OCI-LY3 (cell line): Measurements from ENCODE around the gene MGA.

Experiments used
- H2AFZ ChIP-seq: fragments of 200-600, 300-600 bp; shearing (Covaris generic); 2 replicates; pipeline ENCODE4 v1.6.0; 2014; ENCODE audit warnings: antibody characterized with exemption, low read depth, low read length
- H3K27ac ChIP-seq: fragments of 200-600, 300-600 bp; sonication (generic); 2 replicates; pipeline ENCODE4 v1.5.1; 2014; ENCODE audit warnings: mild to moderate bottlenecking, low read length, moderate library complexity, mixed read lengths
- H3K27me3 ChIP-seq: fragments of 200-600, 300-600 bp; sonication (generic); 2 replicates; pipeline ENCODE4 v1.6.1; 2014; ENCODE audit warnings: low read depth, low read length, mixed read lengths
- H3K36me3 ChIP-seq: fragments of 200-600, 300-600 bp; sonication (generic); replicated peaks from 2 replicates; pipeline ENCODE3; 2014; ENCODE audit warnings: low read depth, low read length, mixed read lengths
- H3K4me1 ChIP-seq: fragments of 300-600, 200-600 bp; sonication (generic); 2 replicates; pipeline ENCODE4 v1.6.1; 2014; ENCODE audit warnings: low read length, mixed read lengths
- H3K4me2 ChIP-seq: fragments of 200-600, 300-600 bp; sonication (generic); 2 replicates; pipeline ENCODE4 v1.6.1; 2014; ENCODE audit warnings: low read length, mixed read lengths
- H3K4me3 ChIP-seq: fragments of 300-600, 200-600 bp; sonication (generic); 2 replicates; pipeline ENCODE4 v1.5.1; 2014; ENCODE audit warnings: antibody characterized with exemption, mild to moderate bottlenecking, low read length, moderate library complexity
- H3K79me2 ChIP-seq: fragments of 300-600, 200-600 bp; shearing (Covaris generic); 2 replicates; pipeline ENCODE4 v1.6.1; 2014; ENCODE audit warnings: mild to moderate bottlenecking, low read length, mixed read lengths
- H3K9ac ChIP-seq: fragments of 300-600, 200-600 bp; shearing (Covaris generic); 2 replicates; pipeline ENCODE4 v1.6.0; 2014; ENCODE audit warnings: mild to moderate bottlenecking, low read length, moderate library complexity
- H3K9me3 ChIP-seq: fragments of 200-600, 300-600 bp; shearing (Covaris generic); 2 replicates; pipeline ENCODE4 v1.6.1; 2014; ENCODE audit warnings: low read length, mixed read lengths; ENCODE audit not compliant: insufficient read depth
- H4K20me1 ChIP-seq: fragments of 200-600, 300-600 bp; sonication (generic); 2 replicates; pipeline ENCODE4 v1.6.1; 2016; ENCODE audit warnings: low read length, mixed read lengths; ENCODE audit not compliant: insufficient read depth
- EZH2phosphoT487 ChIP-seq: fragments of 200-600 bp; shearing (Covaris generic); IDR thresholded peaks from 2 replicates; pipeline ENCODE4 v1.6.1; 2018; ENCODE audit warnings: antibody characterized with exemption, mixed run types, low read depth
- TF ChIP-seq, protein P1 (sequence below): fragments of 200-600, 300-600 bp; sonication (generic); IDR thresholded peaks from 2 replicates; pipeline ENCODE4 v1.5.1; 2014; ENCODE audit warnings: antibody characterized with exemption, low read length, low read depth

MGA gene

DNA sequence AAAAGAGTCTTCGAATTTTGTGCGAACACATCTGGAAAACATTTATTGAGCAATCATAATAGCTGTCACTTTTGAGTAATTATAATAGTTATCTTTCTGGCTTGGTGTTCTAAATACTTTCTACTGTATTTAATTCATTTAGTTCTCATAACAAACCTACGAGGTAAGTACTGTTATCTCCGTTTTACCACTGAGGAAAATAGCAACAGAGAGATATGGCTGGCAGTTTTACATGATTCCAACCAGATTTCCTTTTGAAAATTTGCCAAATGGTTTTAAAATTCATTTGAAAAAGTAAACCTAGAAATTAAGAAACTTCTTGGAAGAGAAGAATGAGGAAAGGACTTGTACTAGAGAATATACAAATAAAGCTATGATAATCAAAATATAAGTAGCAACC lies 37.3 kb upstream of the MGA start:
- no peaks in the 10 kb centered on the region for H3K4me1 ChIP-seq
- no peaks in the 10 kb centered on the region for H3K9me3 ChIP-seq
- H3K9ac ChIP-seq, result no peak overlapping the region
- H3K4me3 ChIP-seq, result no peak overlapping the region
- no peak overlapping the region for H3K4me2 ChIP-seq
- H3K27me3 ChIP-seq, result no peaks in the 10 kb centered on the region
- no peak overlapping the region for H3K27ac ChIP-seq
- H2AFZ ChIP-seq, result no peak overlapping the region
- no peaks in the 10 kb centered on the region for H3K79me2 ChIP-seq
- no peaks in the 10 kb centered on the region for H4K20me1 ChIP-seq
- no peaks in the 10 kb centered on the region for H3K36me3 ChIP-seq
- TF ChIP-seq EZH2phosphoT487, result no peak
- TF ChIP-seq, protein P1, sequence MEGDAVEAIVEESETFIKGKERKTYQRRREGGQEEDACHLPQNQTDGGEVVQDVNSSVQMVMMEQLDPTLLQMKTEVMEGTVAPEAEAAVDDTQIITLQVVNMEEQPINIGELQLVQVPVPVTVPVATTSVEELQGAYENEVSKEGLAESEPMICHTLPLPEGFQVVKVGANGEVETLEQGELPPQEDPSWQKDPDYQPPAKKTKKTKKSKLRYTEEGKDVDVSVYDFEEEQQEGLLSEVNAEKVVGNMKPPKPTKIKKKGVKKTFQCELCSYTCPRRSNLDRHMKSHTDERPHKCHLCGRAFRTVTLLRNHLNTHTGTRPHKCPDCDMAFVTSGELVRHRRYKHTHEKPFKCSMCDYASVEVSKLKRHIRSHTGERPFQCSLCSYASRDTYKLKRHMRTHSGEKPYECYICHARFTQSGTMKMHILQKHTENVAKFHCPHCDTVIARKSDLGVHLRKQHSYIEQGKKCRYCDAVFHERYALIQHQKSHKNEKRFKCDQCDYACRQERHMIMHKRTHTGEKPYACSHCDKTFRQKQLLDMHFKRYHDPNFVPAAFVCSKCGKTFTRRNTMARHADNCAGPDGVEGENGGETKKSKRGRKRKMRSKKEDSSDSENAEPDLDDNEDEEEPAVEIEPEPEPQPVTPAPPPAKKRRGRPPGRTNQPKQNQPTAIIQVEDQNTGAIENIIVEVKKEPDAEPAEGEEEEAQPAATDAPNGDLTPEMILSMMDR, result no peak

DNA sequence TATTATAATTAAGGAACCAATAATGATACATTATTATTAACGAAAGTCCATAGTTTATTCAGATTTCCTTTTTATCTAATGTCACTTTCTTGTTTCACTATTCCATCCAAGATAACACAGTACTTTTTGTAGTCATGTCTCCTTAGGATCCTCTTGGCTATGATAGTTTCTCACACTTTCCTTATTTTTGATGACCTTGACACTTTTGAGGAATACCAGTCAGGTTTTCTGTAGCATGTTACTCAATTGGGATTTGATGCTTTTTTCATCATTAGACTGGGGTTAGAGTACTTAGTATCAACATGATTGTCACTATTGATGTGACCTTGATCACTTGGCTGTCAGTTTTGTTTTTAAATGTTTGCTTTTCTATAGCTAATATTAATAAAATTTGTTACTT lies 33.0 kb upstream of the MGA start:
- Histone ChIP-seq H3K27ac (no peak overlapping the region), H4K20me1 (no peaks in the 10 kb centered on the region), H3K9me3 (no peaks in the 10 kb centered on the region), H3K4me1 (no peaks in the 10 kb centered on the region), H3K79me2 (no peaks in the 10 kb centered on the region), H3K4me2 (no peak overlapping the region), H3K4me3 (no peak overlapping the region), H3K27me3 (no peaks in the 10 kb centered on the region), H3K36me3 (no peaks in the 10 kb centered on the region), H2AFZ (no peak overlapping the region), H3K9ac (no peak overlapping the region)
- TF ChIP-seq EZH2phosphoT487, result no peak
- TF ChIP-seq, protein P1, result no peak

DNA sequence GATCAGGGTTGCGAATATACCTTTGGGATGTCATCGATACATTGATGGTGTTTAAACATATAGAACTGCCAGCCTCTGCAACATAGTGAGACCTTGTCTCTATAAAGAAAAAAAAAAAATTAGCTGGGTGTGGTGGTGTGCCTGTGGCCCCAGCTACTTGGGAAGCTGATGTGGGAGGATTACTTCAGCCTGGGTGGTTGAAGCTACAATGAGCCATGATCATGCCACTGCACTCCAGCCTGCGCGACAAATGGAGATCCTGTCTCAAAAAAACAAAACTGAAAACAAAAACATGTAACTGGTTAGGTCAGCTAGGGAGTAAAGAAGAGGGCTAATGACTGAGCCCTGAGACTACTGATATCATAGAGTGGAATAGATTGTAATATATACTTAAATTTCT lies 30.7 kb upstream of the MGA start:
- Histone ChIP-seq H2AFZ (no peak overlapping the region), H3K9me3 (no peaks in the 10 kb centered on the region), H3K79me2 (no peaks in the 10 kb centered on the region), H3K4me2 (no peak overlapping the region), H3K4me1 (peaks cover 11% of the 10 kb centered on the region), H4K20me1 (no peaks in the 10 kb centered on the region), H3K27me3 (no peaks in the 10 kb centered on the region), H3K9ac (no peak overlapping the region), H3K36me3 (no peaks in the 10 kb centered on the region), H3K4me3 (no peak overlapping the region), H3K27ac (no peak overlapping the region)
- TF ChIP-seq, protein P1, result no peak

DNA sequence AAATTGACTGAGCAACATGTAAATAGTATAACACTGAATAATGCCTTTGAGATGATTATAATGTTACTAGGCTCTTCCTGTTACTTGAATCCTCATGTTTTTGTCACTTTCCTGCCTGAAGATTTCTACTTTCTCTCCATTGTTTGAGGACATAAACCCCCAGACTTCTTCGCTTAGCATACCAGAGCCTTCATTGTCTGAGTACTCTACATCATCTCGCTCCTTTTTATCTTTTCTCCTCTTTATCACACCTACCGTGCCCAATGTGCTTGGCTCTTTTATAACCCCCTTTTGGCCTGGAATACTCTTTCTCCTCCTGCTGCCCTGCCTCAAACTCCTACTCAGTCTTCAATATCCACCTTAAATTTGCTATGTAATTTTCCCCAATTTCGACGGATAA lies 30.3 kb upstream of the MGA start:
- H3K27ac ChIP-seq, result no peak overlapping the region
- H2AFZ ChIP-seq, result no peak overlapping the region
- no peak overlapping the region for H3K9ac ChIP-seq
- H3K79me2 ChIP-seq, result no peaks in the 10 kb centered on the region
- no peaks in the 10 kb centered on the region for H3K27me3 ChIP-seq
- H3K9me3 ChIP-seq, result no peaks in the 10 kb centered on the region
- TF ChIP-seq, protein P1, result no peak
- no peak overlapping the region for H3K4me2 ChIP-seq
- H3K36me3 ChIP-seq, result no peaks in the 10 kb centered on the region
- H4K20me1 ChIP-seq, result no peaks in the 10 kb centered on the region
- no peak overlapping the region for H3K4me3 ChIP-seq
- H3K4me1 ChIP-seq, result peaks cover 12% of the 10 kb centered on the region
